ENCODE measurements around the gene CFDP1.

Gene CFDP1

GRCh38 chr16:75432828-75433731 is at the start of gene CFDP1:
Gene CFDP1 (minus strand): TSS chr16:75433503. CDS start chr16:75433352, 151 bp downstream.
- peak; percentile 99 for DNase-seq

- DNase-seq: no peak
Observed at GRCh38 chr16:75482434-75483205, 49.3 kb upstream of the CFDP1 start.

GRCh38 chr16:75481475-75481874 is 48.2 kb upstream of the CFDP1 start:
- no peak for DNase-seq

- no peak for DNase-seq
Observed at GRCh38 chr16:75479421-75479990, 46.2 kb upstream of the CFDP1 start.

GRCh38 chr16:75478480-75479345 is 45.4 kb upstream of the CFDP1 start:
- DNase-seq: no peak

GRCh38 chr16:75477680-75478473 is 44.6 kb upstream of the CFDP1 start:
- peak; percentile 18 for DNase-seq

GRCh38 chr16:75476817-75477216 is 43.5 kb upstream of the CFDP1 start:
- DNase-seq: no peak

- DNase-seq: no peak
Observed at GRCh38 chr16:75475420-75475847, 42.1 kb upstream of the CFDP1 start.

GRCh38 chr16:75472908-75473877 is 39.9 kb upstream of the CFDP1 start:
- DNase-seq: no peak

- peak; percentile 85 for DNase-seq
Observed at GRCh38 chr16:75471723-75472633, 38.7 kb upstream of the CFDP1 start.

GRCh38 chr16:75466760-75467159 is 33.5 kb upstream of the CFDP1 start:
- no peak for DNase-seq

- peak; percentile 98 for DNase-seq
Observed at GRCh38 chr16:75464122-75464918, 31.0 kb upstream of the CFDP1 start, which contains the start of gene TMEM170A. Gene TMEM170A (minus strand): TSS chr16:75464689. CDS start chr16:75464600, 89 bp downstream.

- peak; percentile 39 for DNase-seq
Observed at GRCh38 chr16:75463389-75464121, 30.3 kb upstream of the CFDP1 start.

- peak; percentile 39 for DNase-seq
Observed at GRCh38 chr16:75462806-75463205, 29.5 kb upstream of the CFDP1 start.

- no peak for DNase-seq
Observed at GRCh38 chr16:75461575-75461974, 28.3 kb upstream of the CFDP1 start.

GRCh38 chr16:75460446-75460845 is 27.1 kb upstream of the CFDP1 start:
- no peak for DNase-seq

GRCh38 chr16:75459691-75460090 is 26.4 kb upstream of the CFDP1 start:
- DNase-seq: no peak

Measured in hematopoietic multipotent progenitor cell treated with erythropoietin and hydrocortisone succinate and interleukin-3 and kit ligand, for 6 days (in vitro differentiated cells).